Occipital lobe (tissue), 2 donors: ENCODE data around the gene CXCL6. TPM values are rescaled to one million over a fixed set of nuclear protein-coding genes. Genes with fewer than 3 reads are reported as not detected.

Experiments
- DNase-seq: peaks from one replicate; lab custom pipeline; 2025; lab: John Stamatoyannopoulos, UW
- total RNA-seq: library from RNA; depleted of rRNA; stranded (reverse); fragments of >200 nt; gene quantifications from one replicate; pipeline ENCODE4 v1.2.3, GENCODE V29; 2014

The CXCL6 gene
- total RNA-seq, 1 donor from 2014 or later, result 0.62 TPM

DNA sequence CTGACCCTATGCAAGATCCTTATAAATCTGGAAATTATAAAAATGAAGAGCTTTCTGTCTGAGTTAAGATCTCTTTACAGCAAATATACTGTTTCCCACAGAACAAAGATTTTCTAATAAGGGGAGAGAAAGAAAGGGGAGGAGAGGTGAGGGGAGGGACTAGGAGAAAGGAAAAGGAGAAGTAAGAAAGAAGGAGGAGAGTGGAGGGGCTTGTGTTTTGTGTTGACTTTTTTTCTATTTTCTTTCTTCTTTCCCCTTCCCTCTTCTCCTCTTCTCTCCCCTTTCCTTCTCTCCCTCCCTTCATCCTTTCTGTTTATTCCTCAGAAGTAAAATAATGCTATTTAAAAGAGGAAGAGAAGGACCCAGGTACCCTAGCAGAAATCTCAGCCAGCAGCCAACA, 6.2 kb downstream of the CXCL6 start:
- no peak for DNase-seq

DNA sequence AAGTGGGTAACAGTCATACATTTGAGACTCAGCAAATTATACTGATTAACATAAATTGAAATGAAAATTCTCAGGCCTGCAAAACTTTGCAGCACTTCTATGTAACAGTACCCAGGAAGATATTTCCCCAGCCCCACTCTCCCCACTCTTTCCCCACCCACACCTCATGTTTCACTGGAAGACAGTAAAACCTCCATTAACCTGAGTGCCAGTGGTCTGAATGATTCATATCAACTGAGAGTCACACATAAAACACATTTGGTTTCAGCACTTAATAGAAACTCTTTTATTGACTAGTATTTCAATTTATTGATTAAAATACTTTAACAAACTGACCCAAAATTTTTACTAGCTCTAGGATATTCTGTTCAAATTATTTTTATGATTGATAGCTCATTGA, 6.9 kb downstream of the CXCL6 start:
- no peak for DNase-seq

DNA sequence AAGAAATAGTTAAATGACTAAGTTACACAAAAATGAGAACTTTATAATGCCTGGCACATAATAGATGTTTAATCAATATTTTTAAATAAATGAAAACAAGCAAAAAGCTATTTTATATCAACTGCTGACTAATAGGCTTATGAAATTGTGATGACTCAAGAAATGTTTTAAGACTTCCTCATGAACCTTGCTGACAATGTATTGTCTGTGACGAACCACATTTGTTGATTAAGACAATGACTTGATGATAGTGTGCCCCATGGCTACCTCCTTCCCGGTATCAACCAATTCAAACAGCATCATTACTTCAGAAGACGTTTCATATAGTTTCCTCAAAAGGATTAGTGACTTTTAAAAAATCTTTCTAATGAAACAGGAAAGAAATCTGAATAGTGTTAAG, 7.9 kb downstream of the CXCL6 start:
- no peak for DNase-seq

DNA sequence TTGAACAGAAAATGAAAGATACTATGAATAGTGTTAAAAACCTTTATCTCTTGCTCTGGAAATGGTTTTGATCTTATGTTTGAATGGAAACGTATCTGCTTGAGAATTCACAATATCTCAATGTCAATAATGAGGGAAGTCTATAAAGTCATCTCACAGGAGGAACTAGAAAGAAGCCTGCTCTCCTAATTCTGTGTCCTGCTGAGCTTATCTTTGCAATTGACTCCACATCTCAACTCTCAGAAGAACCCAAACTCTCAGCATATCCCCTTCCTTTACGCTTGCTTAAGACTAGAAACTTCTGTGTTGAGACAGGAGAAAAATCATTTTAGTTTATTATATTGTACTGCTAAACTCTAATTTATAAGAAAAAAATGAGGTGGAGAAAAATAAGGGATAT, 8.3 kb downstream of the CXCL6 start:
- DNase-seq, result no peak

DNA sequence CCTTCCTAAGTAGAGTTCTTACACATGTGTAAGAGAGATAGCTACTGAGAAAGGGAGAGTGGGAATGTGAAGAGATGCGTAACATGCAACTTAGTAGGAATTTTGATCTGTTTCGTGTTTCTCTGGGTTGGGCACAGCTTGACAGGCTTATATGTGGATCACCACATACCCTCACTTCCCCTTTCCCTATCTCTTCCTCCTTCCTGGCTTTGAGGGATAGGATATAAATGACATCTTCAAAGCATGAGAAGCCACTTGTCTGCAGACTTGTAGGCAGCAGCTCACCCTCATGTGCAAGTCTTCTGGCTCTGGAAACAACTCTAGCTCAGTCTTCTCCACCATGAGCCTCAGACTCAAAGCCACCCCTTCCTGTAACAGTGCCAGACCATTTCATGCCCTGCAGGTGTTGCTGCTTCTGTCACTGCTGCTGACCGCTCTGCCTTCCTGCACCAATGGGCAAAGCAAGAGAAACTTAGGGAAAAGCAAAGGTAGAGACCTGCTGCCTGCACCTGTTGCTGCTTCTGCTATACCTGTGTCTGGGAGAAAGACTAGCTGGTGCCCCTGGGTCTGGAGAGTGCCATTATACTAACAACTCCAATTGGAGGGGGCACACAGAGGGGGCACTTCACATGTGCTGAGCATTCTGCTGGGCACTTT, 11.2 kb downstream of the CXCL6 start:
- no peak for DNase-seq

DNA sequence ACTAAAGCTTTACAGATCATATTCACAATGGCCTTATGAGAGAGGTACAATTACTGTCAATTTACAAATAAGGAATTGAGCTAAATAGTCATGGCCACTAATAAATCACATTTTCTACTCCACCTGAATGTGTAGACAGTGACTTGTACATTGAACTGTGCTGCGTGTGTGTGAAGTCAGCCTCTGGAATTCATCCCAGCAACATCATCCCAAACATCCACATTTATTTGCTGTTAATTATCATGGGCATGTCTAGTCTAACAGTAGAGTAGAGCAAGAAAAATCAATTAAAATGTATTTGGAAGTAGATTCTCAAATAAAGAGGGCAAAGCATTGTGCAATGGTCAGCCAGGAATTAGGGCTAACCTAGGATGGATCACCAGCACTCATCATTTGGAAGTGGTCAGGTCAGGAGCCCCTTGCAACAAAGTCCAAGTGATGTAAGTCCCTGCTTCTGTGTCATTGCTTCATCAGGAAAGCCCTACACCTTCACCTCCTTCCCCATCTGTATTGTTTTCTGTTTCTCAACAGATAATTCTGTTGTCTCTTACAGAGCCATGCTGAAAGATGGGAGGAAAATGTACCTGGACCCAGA, 11.8 kb downstream of the CXCL6 start:
- DNase-seq, result no peak

DNA sequence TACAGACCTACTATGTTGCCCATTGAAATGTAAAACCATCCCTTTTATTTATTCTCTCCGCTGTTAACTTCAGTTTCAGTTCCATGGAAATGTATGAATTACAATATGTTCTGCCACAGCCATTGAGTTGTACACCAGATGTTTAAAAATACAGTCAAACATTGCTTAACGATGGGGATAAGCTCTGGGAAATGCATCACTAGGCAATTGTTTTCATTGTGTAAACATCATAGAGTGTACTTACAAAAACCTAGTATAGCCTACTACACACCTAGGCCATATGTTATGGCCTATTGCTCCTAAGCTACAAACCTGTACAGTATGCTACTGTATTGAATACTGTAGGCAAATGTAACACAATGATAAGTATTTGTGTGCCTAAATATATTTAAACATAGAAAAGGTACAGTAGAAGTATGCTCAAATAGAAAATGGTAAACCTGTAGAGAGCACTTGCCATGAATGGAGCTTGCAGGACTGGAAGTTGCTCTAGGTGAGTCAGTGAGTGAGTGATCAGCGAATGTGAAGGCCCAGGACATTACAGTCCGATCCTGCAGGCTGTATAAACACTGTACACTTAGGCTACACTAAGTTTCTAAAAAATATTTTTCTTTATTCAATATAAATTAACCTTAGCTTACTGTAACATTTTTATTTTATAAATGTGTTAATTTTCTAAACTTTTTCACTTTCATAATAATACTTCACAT, 13.9 kb downstream of the CXCL6 start:
- no peak for DNase-seq

DNA sequence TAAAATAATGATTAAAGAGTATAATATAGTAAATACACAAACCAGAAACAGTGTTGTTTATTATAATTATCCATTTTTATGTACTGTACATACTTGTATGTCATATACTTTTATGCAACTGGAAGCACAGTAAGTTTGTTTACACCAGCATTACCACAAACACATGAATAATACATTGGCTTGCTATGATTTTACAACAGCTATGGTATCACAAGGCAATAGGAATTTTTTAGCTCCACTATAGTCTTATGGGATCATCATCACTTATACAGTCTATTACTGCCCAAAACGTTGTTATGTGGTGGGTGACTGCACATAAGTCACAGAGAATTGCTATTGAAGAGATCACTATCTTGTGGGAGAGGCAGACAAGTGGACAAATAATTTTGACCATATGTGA, 14.8 kb downstream of the CXCL6 start:
- no peak for DNase-seq

DNA sequence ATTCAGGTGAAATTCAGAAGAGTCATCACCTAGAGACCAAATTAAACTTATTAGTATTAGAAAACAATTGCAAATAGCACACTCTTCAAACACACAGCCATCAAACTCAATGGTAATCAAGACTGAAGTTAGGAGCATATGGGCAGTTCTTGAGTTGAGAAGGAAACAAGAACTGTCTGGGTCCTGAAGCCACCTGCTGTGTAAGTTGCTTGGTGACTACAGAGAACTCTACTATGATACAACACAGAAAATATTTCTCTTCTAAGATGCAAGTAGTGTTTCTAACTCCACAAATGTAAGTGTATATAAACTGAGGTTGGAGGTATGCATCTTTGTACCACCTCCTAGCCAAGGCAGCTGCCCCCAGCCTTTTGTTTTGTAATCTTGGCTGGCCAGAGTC, 16.3 kb downstream of the CXCL6 start:
- no peak for DNase-seq

DNA sequence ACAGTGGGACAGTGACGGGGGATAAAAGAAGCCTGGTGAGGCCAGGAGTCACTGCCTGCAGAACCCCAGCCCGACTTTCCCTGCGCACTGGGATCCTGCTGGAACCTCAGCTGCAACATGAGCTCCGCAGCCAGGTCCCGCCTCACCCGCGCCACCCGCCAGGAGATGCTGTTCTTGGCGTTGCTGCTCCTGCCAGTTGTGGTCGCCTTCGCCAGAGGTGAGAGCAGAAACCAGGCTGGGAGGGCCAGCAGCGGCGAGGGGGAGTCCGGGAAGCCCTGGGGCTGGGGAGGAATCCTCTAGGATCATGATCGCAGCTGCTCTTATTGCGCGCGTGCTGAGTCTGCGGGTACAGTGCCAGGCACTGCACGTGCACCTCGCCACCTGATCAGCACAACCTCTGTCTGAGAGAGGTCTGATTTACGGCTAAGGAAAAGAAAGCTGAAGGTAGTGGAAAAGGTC, 16.8 kb downstream of the CXCL6 start, which contains the start of gene PF4V1:
PF4V1 (plus strand) TSS at position 51 of the 459 bp plus-strand sequence; CDS start at position 118, 67 bp downstream.
- DNase-seq, result no peak

DNA sequence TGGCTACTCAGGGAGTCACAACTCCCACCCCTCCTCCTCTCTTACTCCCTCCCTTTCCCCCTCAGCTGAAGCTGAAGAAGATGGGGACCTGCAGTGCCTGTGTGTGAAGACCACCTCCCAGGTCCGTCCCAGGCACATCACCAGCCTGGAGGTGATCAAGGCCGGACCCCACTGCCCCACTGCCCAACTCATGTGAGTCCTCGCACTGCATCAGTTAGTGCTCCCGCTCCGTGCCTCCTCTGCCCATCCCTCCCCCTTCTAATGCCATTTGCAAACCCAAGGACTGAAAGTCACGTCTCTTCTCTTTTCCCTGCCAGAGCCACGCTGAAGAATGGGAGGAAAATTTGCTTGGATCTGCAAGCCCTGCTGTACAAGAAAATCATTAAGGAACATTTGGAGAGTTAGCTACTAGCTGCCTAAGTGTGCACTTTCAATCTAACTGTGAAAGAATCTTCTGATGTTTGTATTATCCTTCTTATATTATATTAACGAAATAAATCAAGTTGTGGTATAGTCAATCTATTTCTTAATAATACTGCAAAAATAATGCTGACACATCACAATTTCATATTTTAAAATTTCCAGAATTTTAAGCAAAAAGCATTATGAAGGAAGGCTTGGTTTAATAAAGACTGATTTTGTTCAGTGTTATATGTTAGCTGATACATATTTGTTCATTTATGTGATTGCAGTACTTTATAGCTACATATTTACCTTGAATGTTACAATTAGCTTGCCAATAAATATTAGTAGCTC, 17.4 kb downstream of the CXCL6 start:
- no peak for DNase-seq

DNA sequence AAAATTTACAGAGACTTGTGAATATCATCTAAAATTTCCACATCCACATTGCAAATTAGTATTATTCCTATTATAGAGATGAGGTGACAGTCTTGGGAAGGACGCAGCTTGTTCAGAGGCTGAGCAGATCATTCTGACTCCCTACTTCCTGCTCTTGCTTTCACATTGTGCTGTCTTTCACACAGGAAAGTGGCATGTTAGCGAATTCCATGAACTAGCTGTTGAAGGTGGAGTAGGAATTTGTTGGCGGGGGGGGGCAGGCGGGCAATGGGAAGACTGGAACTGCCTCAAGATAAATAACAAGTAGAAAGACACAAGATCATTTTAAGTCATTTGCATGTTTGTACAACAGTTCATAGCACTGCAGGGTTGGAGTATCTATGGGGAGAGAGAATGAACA, 18.9 kb downstream of the CXCL6 start:
- DNase-seq, result no peak

DNA sequence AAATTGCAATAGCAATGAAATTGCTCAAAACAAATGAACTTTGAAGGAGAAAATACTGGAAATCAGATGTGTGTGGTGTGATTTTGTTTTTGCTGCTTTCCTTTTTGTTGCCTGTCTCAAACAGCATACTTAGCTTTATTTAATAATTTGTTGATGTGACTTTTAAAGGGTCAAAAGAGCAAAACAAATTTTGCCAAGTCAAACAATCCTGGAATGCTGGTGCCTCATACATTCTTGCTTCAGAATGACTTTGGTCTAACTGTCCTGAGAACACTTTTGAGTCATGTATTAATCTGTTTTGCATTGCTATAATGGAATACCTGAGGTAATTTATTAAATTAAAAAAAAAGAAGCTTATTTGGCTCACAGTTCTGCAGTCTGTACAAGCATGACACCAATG, 20.0 kb downstream of the CXCL6 start:
- DNase-seq, result no peak

DNA sequence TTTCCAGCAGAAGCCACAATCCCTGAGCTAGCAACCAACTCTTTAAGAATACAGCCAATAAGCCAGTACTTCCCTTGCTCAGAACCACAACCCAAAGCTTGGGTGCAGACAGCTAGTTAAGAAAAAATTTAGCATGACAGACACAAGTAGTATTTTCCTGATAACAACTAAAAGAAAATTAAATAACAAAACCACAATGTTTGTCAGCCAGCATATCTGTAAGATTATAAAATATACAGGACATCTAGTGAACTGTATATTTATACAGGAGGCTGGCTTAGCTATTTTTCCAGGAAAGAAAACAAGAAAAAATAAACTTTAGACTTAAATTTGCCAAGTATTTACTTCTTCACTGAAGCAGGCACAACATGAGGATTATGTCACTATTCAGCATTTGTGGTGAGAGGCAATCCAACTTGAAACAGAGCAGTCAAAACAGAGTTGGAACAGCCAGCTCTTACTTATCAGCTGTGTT, 23.2 kb downstream of the CXCL6 start:
- no peak for DNase-seq

DNA sequence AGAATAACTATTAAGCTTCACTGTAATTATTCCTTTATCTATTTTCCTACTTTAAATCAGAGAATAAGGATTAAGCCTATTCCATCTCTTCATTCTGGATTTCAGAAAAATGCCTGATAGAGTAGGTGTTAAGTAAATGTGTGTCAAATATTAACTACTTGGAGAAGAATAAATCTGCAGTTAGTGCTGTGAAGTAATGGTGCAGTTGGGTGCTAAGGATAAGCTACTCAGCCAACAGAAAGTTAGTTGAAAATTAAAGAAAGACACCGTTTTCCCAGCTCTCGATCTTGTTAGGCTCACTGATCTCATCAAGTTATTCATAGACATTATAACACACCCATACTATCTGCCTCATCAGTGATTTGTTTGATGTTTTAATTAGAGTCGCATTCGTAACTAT, 23.7 kb downstream of the CXCL6 start:
- DNase-seq, result no peak

DNA sequence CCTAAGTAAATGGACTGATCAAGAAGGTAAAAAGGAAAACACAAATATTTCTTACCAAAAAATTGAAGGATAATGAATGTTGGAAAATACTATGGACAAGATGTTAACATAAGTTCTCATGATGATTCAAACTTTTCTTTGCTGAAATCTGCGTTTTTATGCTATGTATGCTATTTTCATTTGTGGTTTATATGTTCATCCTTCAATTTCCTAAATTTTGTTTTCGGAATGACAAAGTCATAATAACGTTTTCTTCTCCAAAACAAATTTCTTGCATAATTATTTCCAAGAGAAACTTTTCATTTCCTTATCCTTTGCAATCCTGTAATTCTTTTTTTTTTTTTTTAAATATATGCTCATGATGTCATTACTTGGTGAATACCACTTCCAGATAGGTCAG, 24.4 kb downstream of the CXCL6 start:
- DNase-seq, result no peak

DNA sequence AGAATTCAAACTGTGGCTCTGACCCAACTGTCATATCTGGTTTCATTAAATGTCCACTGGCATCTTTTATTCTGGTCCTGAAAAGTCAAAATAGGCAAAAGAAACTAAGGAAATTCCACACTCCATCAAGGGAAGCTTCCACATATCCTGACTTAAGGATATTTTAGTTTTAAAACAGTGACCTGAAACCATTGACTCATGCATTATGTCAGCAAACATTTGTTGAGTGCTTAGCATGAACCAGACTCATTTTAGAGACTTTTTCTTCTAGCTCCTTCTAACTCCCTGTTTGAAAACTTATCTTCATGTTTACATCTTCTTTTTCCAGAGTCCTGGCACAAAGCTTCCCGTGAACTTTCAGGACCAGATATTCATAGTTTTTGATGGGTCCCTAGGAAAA, 25.8 kb downstream of the CXCL6 start:
- no peak for DNase-seq

DNA sequence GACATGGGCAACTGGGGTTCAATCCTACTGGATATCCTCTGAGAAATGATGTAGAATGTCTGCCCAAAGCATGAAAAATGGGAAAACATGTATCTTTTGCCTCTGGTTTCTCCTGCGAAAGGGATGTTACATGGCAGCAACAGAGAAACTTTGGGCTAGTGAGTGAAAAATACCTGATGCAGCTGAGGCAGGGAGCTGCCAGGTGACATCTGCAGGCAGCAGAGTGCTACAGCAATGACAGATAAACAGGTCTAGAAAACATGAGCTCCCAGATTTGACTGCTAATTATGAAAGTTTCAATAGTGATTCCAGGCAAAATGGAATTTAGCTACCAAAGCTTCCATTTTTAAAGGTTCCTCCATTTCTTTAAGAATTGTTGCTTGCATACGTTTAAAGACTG, 27.9 kb downstream of the CXCL6 start:
- no peak for DNase-seq

DNA sequence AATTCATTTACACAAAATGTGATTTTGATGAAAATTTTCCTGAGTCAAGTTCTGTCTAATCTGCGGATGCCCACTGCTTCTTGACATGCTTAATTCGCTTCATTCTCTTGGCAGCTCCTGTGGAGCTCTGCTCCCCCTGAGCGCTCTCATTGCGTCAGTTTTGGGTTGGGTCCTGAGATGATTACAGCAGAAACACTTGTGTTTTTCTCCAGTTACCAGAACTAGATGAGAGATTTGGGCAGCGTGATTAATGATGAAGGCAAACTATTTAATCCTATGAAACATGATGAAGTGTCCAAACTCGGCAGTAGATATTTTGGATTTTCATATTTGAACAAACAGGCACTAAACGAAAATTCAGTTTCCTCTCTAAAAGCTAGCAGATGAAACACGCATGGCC, 28.5 kb downstream of the CXCL6 start:
- DNase-seq, result no peak

DNA sequence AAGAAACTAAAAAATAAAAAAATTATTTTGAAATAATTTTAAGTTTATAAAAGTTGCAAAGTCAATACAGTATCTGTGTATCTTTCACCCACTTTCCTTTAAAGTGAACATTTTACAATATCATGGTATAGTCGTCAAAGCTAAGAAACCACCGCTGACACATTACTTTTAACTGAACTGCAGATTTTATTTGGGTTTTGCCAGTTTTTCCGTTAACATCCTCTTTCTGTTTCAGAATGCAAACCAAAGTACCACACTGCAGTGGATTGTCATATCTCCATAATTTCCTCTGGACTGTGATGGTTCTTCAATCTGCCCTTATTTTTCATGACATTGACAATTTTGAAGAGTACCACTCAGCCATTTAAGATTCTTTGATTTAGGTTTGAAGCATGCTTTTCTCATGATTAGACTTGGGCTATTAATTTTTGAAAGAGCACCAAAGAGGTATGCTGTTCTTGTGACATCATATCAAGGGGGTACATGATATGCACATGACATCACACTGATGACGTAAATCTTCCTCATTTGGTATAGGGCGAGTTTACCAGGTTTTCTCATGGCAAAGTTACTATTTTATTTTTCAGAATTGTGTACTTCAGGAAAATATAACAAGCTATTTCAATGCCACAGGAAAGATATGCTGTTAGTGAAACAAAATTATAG, 29.1 kb downstream of the CXCL6 start:
- DNase-seq, result no peak

DNA sequence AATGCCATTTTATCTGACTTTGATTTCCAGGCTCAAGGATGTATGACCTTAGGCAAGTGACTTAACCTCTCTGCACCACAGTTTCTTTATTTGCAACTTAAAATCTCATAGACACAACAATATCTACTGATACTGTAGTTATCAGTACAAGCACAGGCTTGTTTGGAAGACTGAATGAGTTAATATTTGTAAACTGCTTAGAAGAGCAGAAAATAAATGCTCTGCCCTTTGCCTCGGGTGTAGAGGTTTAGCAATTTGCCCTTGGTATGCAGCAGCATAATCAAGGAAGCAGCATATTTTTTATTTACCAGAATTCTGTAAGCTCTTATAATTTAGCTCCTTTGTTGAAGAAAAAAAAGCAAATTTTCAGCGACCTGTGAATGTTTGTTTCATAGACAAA, 29.8 kb downstream of the CXCL6 start:
- no peak for DNase-seq
